Hematopoietic multipotent progenitor cell treated with erythropoietin and hydrocortisone succinate and interleukin-3 and kit ligand, for 6 days (in vitro differentiated cells): ENCODE data around the gene TDRD3.

Source experiments
- DNase-seq: peaks from one replicate; pipeline ENCODE4 v3.0.0-alpha.2; 2015

TDRD3 gene

GRCh38 chr13:60583196-60583888 is 186.3 kb downstream of the TDRD3 start:
- no peak for DNase-seq

DNA sequence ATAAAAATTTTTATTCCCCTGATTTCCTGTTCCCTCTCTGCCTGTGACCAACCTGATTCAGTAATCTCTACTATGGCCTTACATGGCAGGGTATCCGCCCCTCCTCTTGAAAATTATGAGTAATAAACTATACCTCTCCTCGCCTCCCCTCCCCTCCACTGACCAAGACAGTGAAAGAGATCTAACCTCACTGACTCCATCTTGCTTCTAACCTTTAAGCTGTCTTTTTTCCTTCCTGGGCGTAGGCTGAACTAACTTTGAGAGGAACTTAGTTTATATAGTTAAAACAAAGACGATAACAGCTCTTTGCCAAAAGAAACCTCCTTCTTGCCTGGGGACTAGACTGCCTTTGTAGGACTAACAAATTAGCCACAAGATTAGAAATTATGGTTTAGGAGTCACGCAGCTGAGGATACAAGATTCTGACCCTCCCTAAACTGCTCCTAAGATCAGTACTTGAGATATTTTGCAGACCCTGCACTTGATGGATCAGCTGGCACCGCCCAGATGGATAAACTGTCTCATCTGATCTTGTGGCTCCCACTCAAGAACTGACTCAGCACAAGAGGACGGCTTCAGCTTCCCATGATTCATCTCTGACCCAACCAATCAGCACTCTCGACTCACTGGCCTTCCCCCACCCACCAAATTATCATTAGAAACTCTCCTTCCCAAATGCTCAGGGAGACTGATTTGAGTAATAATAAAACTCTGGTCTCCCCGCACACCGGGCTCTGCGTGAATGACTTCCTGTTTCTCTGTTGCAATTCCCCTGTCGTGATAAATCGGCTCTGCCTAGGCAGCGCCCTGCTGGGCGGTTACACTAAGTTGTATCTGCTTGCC is 187.1 kb downstream of the TDRD3 start:
- no peak for DNase-seq

DNA sequence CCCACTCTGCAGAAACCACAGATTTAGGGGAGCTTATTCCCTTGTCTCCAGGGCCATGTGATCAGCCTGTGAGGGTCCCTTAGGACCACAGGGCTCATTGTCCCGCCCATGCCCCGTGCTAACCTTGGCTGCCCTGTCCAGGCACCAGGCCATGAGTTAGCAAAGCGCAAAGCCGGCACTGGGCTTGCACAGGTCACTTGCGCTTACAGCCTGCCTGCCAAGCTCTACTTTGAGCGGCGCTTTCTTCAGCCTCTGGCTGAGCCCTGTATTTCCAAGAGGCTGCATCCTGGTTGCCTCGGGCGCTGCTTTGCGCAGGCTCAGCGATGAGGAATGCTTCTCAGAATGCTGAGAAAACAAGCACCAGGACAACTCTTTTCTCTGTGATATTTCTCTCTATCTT is 188.0 kb downstream of the TDRD3 start:
- DNase-seq: no peak

GRCh38 chr13:60590800-60591747 is 194.1 kb downstream of the TDRD3 start:
- no peak for DNase-seq

DNA sequence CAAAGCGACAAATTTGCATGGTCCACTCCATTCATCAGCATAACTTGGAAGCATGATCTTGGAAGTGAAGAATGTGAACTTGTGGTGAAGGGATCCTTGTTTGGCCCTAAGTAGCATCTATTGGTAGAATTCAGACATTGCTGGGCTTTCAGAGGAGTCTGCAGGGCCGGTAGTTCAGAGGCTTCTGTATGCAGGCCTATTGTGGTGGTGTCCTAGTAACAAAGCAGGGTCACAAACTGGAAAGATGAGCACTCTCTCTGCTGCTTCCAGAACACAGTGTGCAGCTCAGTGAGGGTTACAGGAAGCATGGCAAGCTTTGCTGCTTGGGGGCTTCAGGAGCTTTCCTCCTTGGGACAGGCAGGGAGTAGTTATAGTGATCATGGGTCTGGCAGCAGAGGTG is 206.0 kb downstream of the TDRD3 start:
- DNase-seq: no peak

GRCh38 chr13:60604058-60604457 is 207.0 kb downstream of the TDRD3 start:
- no peak for DNase-seq

DNA sequence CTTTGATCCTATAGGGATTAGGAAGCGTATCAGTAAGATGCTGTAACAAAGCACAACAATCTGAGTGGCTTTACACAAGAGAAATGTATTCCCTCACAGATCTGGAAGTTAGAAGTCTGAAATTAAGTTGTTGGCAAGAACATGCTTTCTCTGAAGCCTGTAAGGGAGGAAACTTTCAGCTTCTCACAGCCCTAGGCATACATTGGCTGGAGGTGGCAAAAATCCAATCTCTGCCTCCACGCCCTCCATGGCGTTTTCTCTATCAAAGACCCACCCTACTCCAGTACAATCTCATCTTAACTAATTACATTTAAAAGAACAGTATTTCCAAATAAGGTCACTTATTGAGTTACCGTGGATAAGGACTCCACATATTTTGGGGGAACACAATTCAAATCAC is 211.9 kb downstream of the TDRD3 start:
- DNase-seq: no peak

GRCh38 chr13:60611523-60611922 is 214.5 kb downstream of the TDRD3 start:
- DNase-seq: no peak

DNA sequence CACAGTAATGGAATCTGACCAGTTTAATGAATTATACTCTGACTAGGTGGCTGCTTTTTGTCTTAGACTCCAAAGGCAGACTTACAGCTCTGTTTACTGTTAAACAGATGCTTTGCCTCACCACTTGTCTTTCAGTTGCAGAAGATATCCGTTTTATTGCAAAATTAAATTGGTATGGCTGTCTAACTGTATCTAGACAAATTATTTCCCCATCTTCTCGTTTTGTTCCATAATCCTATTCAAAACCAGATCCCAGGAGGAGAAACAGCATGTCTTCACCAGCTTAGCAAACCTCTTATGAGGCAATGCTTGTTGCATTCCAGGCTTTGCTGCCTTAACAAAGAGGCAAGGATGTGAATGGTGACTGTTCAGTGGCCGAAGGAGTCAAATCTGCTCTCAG is 215.6 kb downstream of the TDRD3 start:
- no peak for DNase-seq

DNA sequence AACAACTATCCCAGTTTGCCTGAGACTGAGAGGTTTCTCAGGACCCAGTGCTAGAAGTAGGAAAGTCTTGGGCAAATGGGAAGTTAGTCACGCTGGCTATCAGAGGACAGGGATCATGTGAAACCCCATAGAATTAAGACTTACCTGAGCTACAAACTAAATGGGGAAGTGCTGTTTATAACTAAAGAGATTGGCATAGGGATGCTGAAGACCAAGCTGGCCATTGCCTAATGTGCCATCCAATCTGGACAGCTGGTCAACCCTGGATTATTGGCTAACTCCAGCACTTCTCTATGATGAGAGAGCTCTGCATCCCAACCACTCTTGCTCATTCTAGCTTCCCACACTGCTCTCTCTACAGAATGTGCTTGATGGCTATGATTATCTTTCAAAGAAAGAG is 216.1 kb downstream of the TDRD3 start:
- DNase-seq: no peak

DNA sequence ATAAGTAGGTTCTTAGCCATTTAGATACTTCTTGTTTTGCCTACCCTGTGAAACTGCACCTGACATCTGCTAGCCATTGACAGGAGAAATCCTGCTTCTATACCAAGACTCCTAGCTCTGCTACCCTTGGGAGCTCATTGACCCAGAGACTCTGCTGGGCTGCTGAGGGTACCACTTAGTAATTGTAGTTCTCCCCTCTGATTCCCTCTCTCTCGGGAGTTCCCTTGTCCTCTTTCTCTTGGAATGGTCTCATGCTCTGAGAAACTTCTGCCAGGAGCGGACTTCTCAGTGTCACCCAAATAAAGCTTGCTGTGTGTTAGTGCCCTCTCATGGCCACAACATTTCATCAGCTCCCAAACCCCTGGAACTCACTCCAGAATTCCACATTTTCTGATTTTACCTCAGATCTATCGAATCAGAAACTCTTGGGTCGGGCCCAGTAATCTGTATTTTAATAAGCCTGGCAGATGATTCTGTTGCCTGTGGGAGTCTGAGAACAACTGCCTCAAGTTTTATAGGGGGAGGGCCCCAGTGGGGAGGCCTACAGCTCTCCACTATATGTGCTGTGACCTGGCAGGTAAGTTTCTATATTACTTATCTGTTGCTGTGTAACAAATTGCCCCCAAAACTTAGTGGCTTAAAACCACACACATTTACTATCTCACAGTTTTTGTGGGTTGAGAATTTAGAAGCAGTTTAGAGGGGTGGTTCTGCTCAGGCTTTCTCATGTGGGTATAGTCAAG is 221.1 kb downstream of the TDRD3 start:
- no peak for DNase-seq

DNA sequence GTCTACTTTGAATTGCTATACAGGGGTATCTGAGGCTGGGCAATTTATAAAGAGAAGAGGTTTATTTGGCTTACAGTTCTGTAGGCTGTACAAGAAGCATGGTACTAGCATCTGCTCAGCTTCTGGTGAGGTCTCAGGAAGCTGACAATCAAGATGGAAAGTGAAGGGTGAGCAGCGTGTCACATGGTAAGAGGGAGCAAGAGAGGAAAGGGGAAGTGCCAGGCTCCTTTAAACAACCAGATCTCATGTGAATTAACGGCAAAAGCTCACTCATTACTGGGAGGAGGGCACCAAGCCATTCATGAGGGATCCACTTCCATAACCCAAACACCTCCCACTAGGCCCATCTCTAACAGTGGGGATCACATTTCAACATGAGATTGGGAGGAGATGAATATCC is 222.4 kb downstream of the TDRD3 start:
- peak; percentile 2 for DNase-seq

GRCh38 chr13:60620611-60621395 is 223.8 kb downstream of the TDRD3 start:
- DNase-seq: no peak

DNA sequence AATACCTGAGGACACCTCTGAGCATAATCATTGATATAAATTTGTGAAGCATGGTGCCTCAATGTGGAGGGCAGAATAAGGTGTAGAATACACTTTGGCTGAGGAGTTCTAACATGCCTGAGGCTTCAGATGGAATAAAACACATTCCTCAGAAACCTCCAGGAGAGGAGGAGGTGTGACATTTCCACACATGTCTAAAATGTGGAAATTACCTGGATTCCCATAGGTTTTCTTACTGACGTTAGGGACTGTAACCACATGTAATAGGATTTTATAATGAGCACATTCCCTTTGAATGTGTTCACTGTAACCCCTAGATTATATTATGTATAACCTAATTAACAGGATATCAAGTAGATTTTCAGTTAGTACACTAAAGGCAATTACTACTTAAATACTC is 226.1 kb downstream of the TDRD3 start:
- DNase-seq: no peak
